ENCODE results near the gene C4BPA.

C4BPA gene

DNA sequence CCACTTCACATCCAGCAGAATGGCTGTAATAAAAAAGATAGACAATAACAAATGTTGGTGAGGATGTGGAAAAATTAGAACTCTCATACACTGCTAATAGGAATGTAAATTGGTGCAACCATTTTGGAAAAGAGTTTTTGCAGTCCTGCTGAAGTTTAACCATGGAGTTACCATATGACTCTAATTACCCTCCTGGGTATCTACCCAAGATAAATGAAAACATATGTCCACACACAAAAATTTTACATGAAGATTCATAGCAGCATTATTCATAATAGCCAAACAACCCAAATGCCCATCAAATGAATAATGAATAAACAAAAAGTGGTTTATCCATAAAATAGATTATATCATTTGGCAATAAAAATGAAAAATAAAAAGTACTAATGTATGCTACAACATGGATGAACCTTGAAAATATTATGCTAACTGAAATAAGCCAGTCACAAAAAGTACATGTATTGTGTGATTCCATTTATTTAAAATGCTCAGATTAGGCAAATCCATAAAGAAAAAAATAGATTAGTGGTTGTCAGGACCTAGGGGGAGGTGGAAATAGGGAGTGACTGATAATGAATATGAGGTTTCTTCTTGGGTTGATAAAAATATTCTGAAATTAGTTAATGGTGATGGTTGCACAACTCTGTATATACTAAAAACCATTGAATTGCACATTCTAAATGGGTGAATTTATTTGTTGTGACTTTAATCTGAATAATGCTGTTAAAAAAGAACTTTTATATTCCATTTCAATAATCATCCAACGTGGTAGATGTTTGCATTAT lies 26.4 kb downstream of the C4BPA start:
- no peak for TF ChIP-seq CTCF (IDR thresholded peaks at IDR 0.05; ENCODE audit: insufficient read depth, low read depth, low read length, missing control alignments)
- no peak for DNase-seq (ENCODE audit: low read depth)
- H3K4me3 ChIP-seq (ENCODE audit: low read depth, low read length): no peak overlapping the region

DNA sequence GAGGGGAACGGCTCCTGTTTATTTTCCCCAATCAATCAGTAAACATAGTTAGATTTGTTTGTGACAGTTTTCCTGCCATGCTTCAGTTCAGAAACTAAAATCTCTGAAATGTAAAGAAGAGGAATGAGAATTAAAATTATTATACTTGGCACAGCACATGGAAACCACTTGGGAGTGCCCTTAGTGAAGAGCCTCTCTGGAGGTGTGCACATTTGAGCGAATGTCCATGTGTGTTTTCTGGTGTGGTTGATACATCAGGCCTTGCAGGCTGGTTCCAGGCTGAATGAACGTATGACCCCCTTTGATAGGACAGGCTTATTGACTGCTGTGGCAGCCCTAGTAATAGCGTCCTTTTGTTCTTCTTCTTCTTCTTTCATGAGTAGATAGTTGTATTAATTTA lies 27.1 kb downstream of the C4BPA start:
- no peak for DNase-seq (ENCODE audit: low read depth)
- TF ChIP-seq CTCF (IDR thresholded peaks at IDR 0.05; ENCODE audit: insufficient read depth, low read depth, low read length, missing control alignments): no peak
- no peak overlapping the region for H3K4me3 ChIP-seq (ENCODE audit: low read depth, low read length)

- no peak overlapping the region for H3K4me3 ChIP-seq (ENCODE audit: low read depth, low read length)
- TF ChIP-seq CTCF (IDR thresholded peaks at IDR 0.05; ENCODE audit: insufficient read depth, low read depth, low read length, missing control alignments): no peak
- DNase-seq (ENCODE audit: low read depth): no peak
Measured at GRCh38 chr1:207134581-207134980, 30.5 kb downstream of the C4BPA start.

- DNase-seq (ENCODE audit: low read depth): no peak
- no peak overlapping the region for H3K4me3 ChIP-seq (ENCODE audit: low read depth, low read length)
- no peak for TF ChIP-seq CTCF (IDR thresholded peaks at IDR 0.05; ENCODE audit: insufficient read depth, low read depth, low read length, missing control alignments)
Measured at GRCh38 chr1:207139616-207140015, 35.6 kb downstream of the C4BPA start.

GRCh38 chr1:207140536-207140935 lies 36.5 kb downstream of the C4BPA start:
- no peak overlapping the region for H3K4me3 ChIP-seq (ENCODE audit: low read depth, low read length)
- no peak for DNase-seq (ENCODE audit: low read depth)
- TF ChIP-seq CTCF (IDR thresholded peaks at IDR 0.05; ENCODE audit: insufficient read depth, low read depth, low read length, missing control alignments): no peak

DNA sequence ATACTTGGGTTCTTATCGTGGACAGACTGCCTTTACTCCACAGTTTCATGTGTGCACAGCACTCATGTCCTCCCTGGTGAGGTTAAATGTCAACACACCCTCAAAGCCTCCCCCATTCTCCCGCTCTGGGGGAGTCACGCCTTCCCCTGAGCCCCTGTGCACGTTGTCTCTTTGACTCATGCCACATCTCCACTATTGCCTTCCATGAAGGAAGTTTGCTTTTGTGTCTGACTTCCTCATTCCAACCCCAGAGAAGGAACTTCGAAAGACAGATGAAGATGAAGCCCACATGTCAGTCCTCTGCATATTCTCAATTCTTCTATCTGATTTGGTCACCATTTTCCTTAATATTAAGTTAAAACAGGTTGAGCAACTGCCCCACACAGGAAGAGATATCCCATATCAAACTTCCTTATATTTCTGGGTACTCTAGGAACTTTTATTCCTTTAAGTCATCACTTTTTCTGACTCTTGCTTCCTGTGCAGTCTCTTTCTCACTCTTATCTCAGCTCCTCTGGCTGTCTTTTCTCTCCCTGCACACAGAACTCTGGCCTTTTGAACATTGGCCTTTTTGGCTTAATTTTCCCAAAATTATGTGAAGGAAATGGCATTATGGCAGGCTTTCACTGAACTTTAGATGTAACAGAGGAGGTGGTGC lies 41.5 kb downstream of the C4BPA start:
- no peak for TF ChIP-seq CTCF (IDR thresholded peaks at IDR 0.05; ENCODE audit: insufficient read depth, low read depth, low read length, missing control alignments)
- no peak for DNase-seq (ENCODE audit: low read depth)
- H3K4me3 ChIP-seq (ENCODE audit: low read depth, low read length): no peak overlapping the region
